ENCODE results near the gene DDX11.
"Not testable (repeated sequence)": the region's sequence is repeated elsewhere in the genome, so short reads cannot be mapped to it uniquely, and the experiment has no call there.

Gene DDX11

GRCh38 chr12:31096251-31097065, 22.8 kb downstream of the DDX11 start:
- H3K4me2 ChIP-seq (ENCODE audit: insufficient read depth, low read length, poor library complexity, severe bottlenecking); H3K4me1 ChIP-seq (ENCODE audit: control insufficient read depth in 2 of 2, insufficient read depth in 1 of 2, low read depth in 1 of 2, low read length in 2 of 2); H3K18ac ChIP-seq (ENCODE audit: low read length); H4K91ac ChIP-seq (ENCODE audit: low read depth, low read length, poor library complexity); H2AK5ac ChIP-seq (ENCODE audit: low read depth, low read length); H2BK5ac ChIP-seq (ENCODE audit: low read length); H2BK12ac ChIP-seq (ENCODE audit: low read length); H2AFZ ChIP-seq (ENCODE audit: low read length); H3K4me3 ChIP-seq (ENCODE audit: low read length in 2 of 2); H2BK120ac ChIP-seq (ENCODE audit: low read depth, low read length); H3K9ac ChIP-seq (ENCODE audit: low read depth, low read length, poor library complexity); H3K79me1 ChIP-seq (ENCODE audit: low read depth, low read length); H3K9me3 ChIP-seq (replicated peaks in 1 of 2; ENCODE audit: control insufficient read depth in 2 of 2, insufficient read depth in 1 of 2, low read depth in 1 of 2, low read length in 2 of 2); H3K4ac ChIP-seq (ENCODE audit: low read length); H4K8ac ChIP-seq (ENCODE audit: low read depth, low read length); H3K27me3 ChIP-seq (ENCODE audit: control insufficient read depth in 3 of 3, insufficient read depth in 3 of 3, low read depth in 1 of 3, low read length in 3 of 3); DNase-seq (ENCODE audit: low spot score); H3K14ac ChIP-seq (ENCODE audit: low read length); H3K23ac ChIP-seq (ENCODE audit: low read depth, low read length, poor library complexity); H3K27ac ChIP-seq (replicated peaks; ENCODE audit: low read length); H2BK15ac ChIP-seq (ENCODE audit: low read length): not testable (repeated sequence)
- peaks cover 5 to 69% of the 10 kb centered on the region in 2 donors for H3K36me3 ChIP-seq (replicated peaks in 1 of 2; ENCODE audit: control insufficient read depth in 2 of 2, insufficient read depth in 2 of 2, low read length in 2 of 2)
- WGBS, 2 donors (ENCODE audit: extremely low coverage in 2 of 2, insufficient read length in 2 of 2, insufficient replicate concordance in 1 of 2): no CpG with 5 or more reads among the region's 19 CpGs

DNA sequence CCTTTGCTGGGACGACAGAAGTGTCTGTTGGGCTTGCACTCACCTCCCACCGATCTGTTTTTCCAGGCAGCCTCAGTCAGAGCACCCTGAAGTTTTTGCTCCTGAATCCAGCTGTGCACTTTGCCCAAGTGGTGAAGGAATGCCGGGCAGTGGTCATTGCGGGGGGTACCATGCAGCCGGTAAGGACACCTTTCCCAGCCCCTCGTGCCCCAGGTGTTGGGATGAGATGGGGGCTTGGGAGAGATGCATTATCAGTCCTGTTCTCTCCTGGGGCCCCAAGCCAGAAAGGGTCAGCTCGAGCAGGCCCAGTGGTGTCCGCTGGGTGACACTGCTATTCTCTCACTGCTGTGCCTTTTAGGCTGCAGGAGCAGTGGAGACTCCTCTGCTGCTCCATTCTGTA, 24.2 kb downstream of the DDX11 start:
- H2BK5ac ChIP-seq (ENCODE audit: low read length); H3K14ac ChIP-seq (ENCODE audit: low read length); H3K79me1 ChIP-seq (ENCODE audit: low read depth, low read length); H3K4me1 ChIP-seq (ENCODE audit: control insufficient read depth in 2 of 2, insufficient read depth in 1 of 2, low read depth in 1 of 2, low read length in 2 of 2); H3K4me2 ChIP-seq (ENCODE audit: insufficient read depth, low read length, poor library complexity, severe bottlenecking); H2AK5ac ChIP-seq (ENCODE audit: low read depth, low read length); H3K18ac ChIP-seq (ENCODE audit: low read length); H2BK120ac ChIP-seq (ENCODE audit: low read depth, low read length); H3K4me3 ChIP-seq (ENCODE audit: low read length in 2 of 2); H2BK12ac ChIP-seq (ENCODE audit: low read length); H3K27ac ChIP-seq (replicated peaks; ENCODE audit: low read length); H3K9me3 ChIP-seq (replicated peaks in 1 of 2; ENCODE audit: control insufficient read depth in 2 of 2, insufficient read depth in 1 of 2, low read depth in 1 of 2, low read length in 2 of 2); H2BK15ac ChIP-seq (ENCODE audit: low read length); H4K8ac ChIP-seq (ENCODE audit: low read depth, low read length); H3K27me3 ChIP-seq (ENCODE audit: control insufficient read depth in 3 of 3, insufficient read depth in 3 of 3, low read depth in 1 of 3, low read length in 3 of 3); H3K23ac ChIP-seq (ENCODE audit: low read depth, low read length, poor library complexity); H4K91ac ChIP-seq (ENCODE audit: low read depth, low read length, poor library complexity); H3K9ac ChIP-seq (ENCODE audit: low read depth, low read length, poor library complexity); H3K4ac ChIP-seq (ENCODE audit: low read length); H2AFZ ChIP-seq (ENCODE audit: low read length); DNase-seq (ENCODE audit: low spot score): not testable (repeated sequence)
- peaks cover 8 to 69% of the 10 kb centered on the region in 2 donors for H3K36me3 ChIP-seq (replicated peaks in 1 of 2; ENCODE audit: control insufficient read depth in 2 of 2, insufficient read depth in 2 of 2, low read length in 2 of 2)
- no CpG with 5 or more reads among the region's 8 CpGs for WGBS, 2 donors (ENCODE audit: extremely low coverage in 2 of 2, insufficient read length in 2 of 2, insufficient replicate concordance in 1 of 2)

- DNase-seq (ENCODE audit: low spot score); H3K4me2 ChIP-seq (ENCODE audit: insufficient read depth, low read length, poor library complexity, severe bottlenecking); H3K4me1 ChIP-seq (ENCODE audit: control insufficient read depth in 2 of 2, insufficient read depth in 1 of 2, low read depth in 1 of 2, low read length in 2 of 2); H3K23ac ChIP-seq (ENCODE audit: low read depth, low read length, poor library complexity); H3K9ac ChIP-seq (ENCODE audit: low read depth, low read length, poor library complexity); H3K27me3 ChIP-seq (ENCODE audit: control insufficient read depth in 3 of 3, insufficient read depth in 3 of 3, low read depth in 1 of 3, low read length in 3 of 3); H2BK120ac ChIP-seq (ENCODE audit: low read depth, low read length); H2BK12ac ChIP-seq (ENCODE audit: low read length); H4K91ac ChIP-seq (ENCODE audit: low read depth, low read length, poor library complexity); H2BK15ac ChIP-seq (ENCODE audit: low read length); H3K18ac ChIP-seq (ENCODE audit: low read length); H3K27ac ChIP-seq (replicated peaks; ENCODE audit: low read length); H2AK5ac ChIP-seq (ENCODE audit: low read depth, low read length); H3K9me3 ChIP-seq (replicated peaks in 1 of 2; ENCODE audit: control insufficient read depth in 2 of 2, insufficient read depth in 1 of 2, low read depth in 1 of 2, low read length in 2 of 2); H3K79me1 ChIP-seq (ENCODE audit: low read depth, low read length); H3K14ac ChIP-seq (ENCODE audit: low read length); H3K4me3 ChIP-seq (ENCODE audit: low read length in 2 of 2); H4K8ac ChIP-seq (ENCODE audit: low read depth, low read length); H3K4ac ChIP-seq (ENCODE audit: low read length); H2BK5ac ChIP-seq (ENCODE audit: low read length); H2AFZ ChIP-seq (ENCODE audit: low read length): not testable (repeated sequence)
- peaks cover 8 to 70% of the 10 kb centered on the region in 2 donors for H3K36me3 ChIP-seq (replicated peaks in 1 of 2; ENCODE audit: control insufficient read depth in 2 of 2, insufficient read depth in 2 of 2, low read length in 2 of 2)
- WGBS, 2 donors (ENCODE audit: extremely low coverage in 2 of 2, insufficient read length in 2 of 2, insufficient replicate concordance in 1 of 2): no CpG with 5 or more reads among the region's 5 CpGs
These were observed 24.7 kb downstream of the DDX11 start for GRCh38 chr12:31098363-31098762.

- H2AK5ac ChIP-seq (ENCODE audit: low read depth, low read length); H3K4me1 ChIP-seq (ENCODE audit: control insufficient read depth in 2 of 2, insufficient read depth in 1 of 2, low read depth in 1 of 2, low read length in 2 of 2); H4K91ac ChIP-seq (ENCODE audit: low read depth, low read length, poor library complexity); H2AFZ ChIP-seq (ENCODE audit: low read length); H2BK120ac ChIP-seq (ENCODE audit: low read depth, low read length); H3K27me3 ChIP-seq (ENCODE audit: control insufficient read depth in 3 of 3, insufficient read depth in 3 of 3, low read depth in 1 of 3, low read length in 3 of 3); H3K23ac ChIP-seq (ENCODE audit: low read depth, low read length, poor library complexity); H2BK5ac ChIP-seq (ENCODE audit: low read length); H3K4me2 ChIP-seq (ENCODE audit: insufficient read depth, low read length, poor library complexity, severe bottlenecking); H4K8ac ChIP-seq (ENCODE audit: low read depth, low read length); H3K4me3 ChIP-seq (ENCODE audit: low read length in 2 of 2); H3K9ac ChIP-seq (ENCODE audit: low read depth, low read length, poor library complexity); H3K27ac ChIP-seq (replicated peaks; ENCODE audit: low read length); H3K18ac ChIP-seq (ENCODE audit: low read length); H2BK12ac ChIP-seq (ENCODE audit: low read length); H3K14ac ChIP-seq (ENCODE audit: low read length); H3K9me3 ChIP-seq (replicated peaks in 1 of 2; ENCODE audit: control insufficient read depth in 2 of 2, insufficient read depth in 1 of 2, low read depth in 1 of 2, low read length in 2 of 2); H2BK15ac ChIP-seq (ENCODE audit: low read length); H3K4ac ChIP-seq (ENCODE audit: low read length); H3K79me1 ChIP-seq (ENCODE audit: low read depth, low read length); DNase-seq (ENCODE audit: low spot score): not testable (repeated sequence)
- no CpG with 5 or more reads among the region's 9 CpGs for WGBS, 2 donors (ENCODE audit: extremely low coverage in 2 of 2, insufficient read length in 2 of 2, insufficient replicate concordance in 1 of 2)
- H3K36me3 ChIP-seq (replicated peaks in 1 of 2; ENCODE audit: control insufficient read depth in 2 of 2, insufficient read depth in 2 of 2, low read length in 2 of 2): peaks cover 8 to 72% of the 10 kb centered on the region in 2 donors
These were observed 25.1 kb downstream of the DDX11 start for GRCh38 chr12:31098771-31099170.
